Caco-2 (cell line): ENCODE results near the gene MRPS27. TPM values are rescaled to one million over a fixed set of nuclear protein-coding genes. Genes with fewer than 3 reads are reported as not detected.

ENCODE experiments used
- BruUV-seq: library from RNA; stranded (reverse); fragments of 400-500 nt; replicated peaks from 2 replicates; lab custom pipeline; 2021; lab: Mats Ljungman, UMichigan
- CTCF ChIA-PET: fragments of 300-600 bp; sonication (Branson Sonifier 250); formaldehyde crosslinking; loops from one replicate; lab custom pipeline; 2022; ENCODE audit warnings: antibody characterized with exemption; lab: Charles Lee
- POLR2A ChIA-PET: fragments of 300-600 bp; sonication (Branson Sonifier 250); formaldehyde crosslinking; loops from one replicate; lab custom pipeline; 2022; ENCODE audit warnings: antibody characterized with exemption; lab: Charles Lee
- DNase-seq, 2 experiments: peaks; one replicate each; pipeline versions ENCODE4 v3.0.0 to v3.0.0-alpha.2; 2020 to 2022
- H3K27me3 ChIP-seq: replicated peaks from 2 replicates; pipeline ENCODE4 v1.6.0; 2011; ENCODE audit warnings: low read length; ENCODE audit not compliant: control insufficient read depth, insufficient read depth
- H3K36me3 ChIP-seq: 2 replicates; pipeline ENCODE4 v1.5.1; 2011; ENCODE audit warnings: low read length; ENCODE audit not compliant: control insufficient read depth, insufficient read depth
- H3K4me1 ChIP-seq: fragments of 250-450 bp; sonication (Bioruptor Pico); 2 replicates; pipeline ENCODE4 v1.5.1; 2020; ENCODE audit warnings: mild to moderate bottlenecking
- H3K4me3 ChIP-seq: 2 replicates; pipeline ENCODE4 v1.5.1; 2011; ENCODE audit warnings: low read depth, mild to moderate bottlenecking, control low read depth, low read length
- H3K9me3 ChIP-seq: fragments of 250-450 bp; sonication (Bioruptor Pico); 2 replicates; pipeline ENCODE4 v1.5.1; 2020; ENCODE audit warnings: mild to moderate bottlenecking, moderate library complexity
- H3K27ac Mint-ChIP-seq: one replicate; pipeline ENCODE4 v1.8.0; 2022; ENCODE audit warnings: mixed read lengths; ENCODE audit not compliant: unreplicated experiment
- H3K27me3 Mint-ChIP-seq: one replicate; pipeline ENCODE4 v1.8.0; 2022; ENCODE audit warnings: mixed read lengths; ENCODE audit not compliant: insufficient read depth, unreplicated experiment
- H3K36me3 Mint-ChIP-seq: one replicate; pipeline ENCODE4 v1.8.0; 2022; ENCODE audit warnings: mild to moderate bottlenecking, mixed read lengths; ENCODE audit not compliant: insufficient read depth, unreplicated experiment
- H3K4me1 Mint-ChIP-seq: one replicate; pipeline ENCODE4 v1.8.0; 2022; ENCODE audit warnings: low read depth, mixed read lengths; ENCODE audit not compliant: unreplicated experiment
- H3K4me3 Mint-ChIP-seq: one replicate; pipeline ENCODE4 v1.8.0; 2022; ENCODE audit warnings: mild to moderate bottlenecking, moderate library complexity, mixed read lengths; ENCODE audit not compliant: unreplicated experiment
- H3K9me3 Mint-ChIP-seq: one replicate; pipeline ENCODE4 v1.8.0; 2022; ENCODE audit warnings: mixed read lengths; ENCODE audit not compliant: unreplicated experiment
- intact Hi-C: fragments of 100-400 bp; cut with micrococcal nuclease; formaldehyde crosslinking; loops from one replicate; pipeline ENCODE4 v1.10.0; 2022; ENCODE audit not compliant: unreplicated experiment
- total RNA-seq: library from RNA; stranded (reverse); gene quantifications from 2 replicates; pipeline ENCODE4 v1.2.3, GENCODE V29; 2022
- TF ChIP-seq, protein P1 (sequence below), 2 experiments: fragments of 200-600 bp in 1 of 2; IDR thresholded peaks; 1 replicate in 1 of 2; 2 replicates in 1 of 2; pipeline versions ENCODE4 v1.5.1 to v1.8.0; 2011 to 2022; ENCODE audit warnings: antibody characterized with exemption in 1 of 2, control low read depth in 1 of 2, inconsistent platforms in 1 of 2, low read depth in 1 of 2, low read length in 1 of 2, mild to moderate bottlenecking in 1 of 2, moderate library complexity in 1 of 2; ENCODE audit not compliant: insufficient read depth in 1 of 2, severe bottlenecking in 1 of 2, unreplicated experiment in 1 of 2

Gene MRPS27
- total RNA-seq, 1 experiment from 2014 or later: 71.1 TPM

DNA sequence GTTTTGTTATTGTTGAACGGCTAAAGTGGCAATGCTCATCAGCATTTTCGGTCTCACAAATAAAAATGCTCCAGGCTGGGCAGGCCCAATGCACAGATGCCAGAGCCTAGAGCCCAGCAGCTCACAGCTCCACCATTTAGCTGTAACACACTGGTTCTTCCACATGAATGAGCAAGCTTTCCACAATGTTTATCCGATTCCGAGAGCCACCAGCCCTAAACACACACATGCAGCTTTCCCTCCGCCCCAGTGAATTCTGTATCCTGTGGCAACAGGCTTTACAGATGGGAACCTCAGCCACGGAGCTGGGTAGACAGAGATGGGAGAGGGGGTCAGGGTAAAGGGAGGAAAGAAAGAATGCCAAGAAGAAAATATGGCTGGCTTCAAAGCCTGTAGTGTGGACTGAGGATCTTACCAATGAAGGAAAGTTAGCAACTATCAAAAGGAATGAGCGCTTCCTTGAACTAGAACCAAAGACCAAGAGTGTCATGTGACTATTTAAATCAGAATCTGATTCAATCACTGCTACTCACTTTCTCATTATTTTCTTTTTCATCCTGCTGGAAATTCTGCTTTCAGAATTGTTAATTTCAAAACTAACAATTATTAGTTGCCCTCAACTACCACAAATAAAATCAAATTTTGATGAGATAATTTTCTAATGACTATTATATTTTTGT is 77.1 kb downstream of the MRPS27 start:
- DNase-seq: no peak
- Mint-ChIP-seq H3K4me1 (peaks cover 11% of the 10 kb centered on the region), H3K27me3 (no peaks in the 10 kb centered on the region), H3K27ac (no peak overlapping the region), H3K36me3 (peaks cover 5% of the 10 kb centered on the region), H3K9me3 (no peaks in the 10 kb centered on the region), H3K4me3 (no peak overlapping the region)
- no peaks in the 10 kb centered on the region for H3K36me3 ChIP-seq
- H3K4me3 ChIP-seq: no peak overlapping the region
- no peaks in the 10 kb centered on the region for H3K4me1 ChIP-seq
- no TSS peak for BruUV-seq
- no peaks in the 10 kb centered on the region for H3K27me3 ChIP-seq
- no peaks in the 10 kb centered on the region for H3K9me3 ChIP-seq
- intact Hi-C loops: no loop called here
- ChIA-PET POLR2A (no interaction called here), CTCF (no interaction called here)
- TF ChIP-seq, protein P1, sequence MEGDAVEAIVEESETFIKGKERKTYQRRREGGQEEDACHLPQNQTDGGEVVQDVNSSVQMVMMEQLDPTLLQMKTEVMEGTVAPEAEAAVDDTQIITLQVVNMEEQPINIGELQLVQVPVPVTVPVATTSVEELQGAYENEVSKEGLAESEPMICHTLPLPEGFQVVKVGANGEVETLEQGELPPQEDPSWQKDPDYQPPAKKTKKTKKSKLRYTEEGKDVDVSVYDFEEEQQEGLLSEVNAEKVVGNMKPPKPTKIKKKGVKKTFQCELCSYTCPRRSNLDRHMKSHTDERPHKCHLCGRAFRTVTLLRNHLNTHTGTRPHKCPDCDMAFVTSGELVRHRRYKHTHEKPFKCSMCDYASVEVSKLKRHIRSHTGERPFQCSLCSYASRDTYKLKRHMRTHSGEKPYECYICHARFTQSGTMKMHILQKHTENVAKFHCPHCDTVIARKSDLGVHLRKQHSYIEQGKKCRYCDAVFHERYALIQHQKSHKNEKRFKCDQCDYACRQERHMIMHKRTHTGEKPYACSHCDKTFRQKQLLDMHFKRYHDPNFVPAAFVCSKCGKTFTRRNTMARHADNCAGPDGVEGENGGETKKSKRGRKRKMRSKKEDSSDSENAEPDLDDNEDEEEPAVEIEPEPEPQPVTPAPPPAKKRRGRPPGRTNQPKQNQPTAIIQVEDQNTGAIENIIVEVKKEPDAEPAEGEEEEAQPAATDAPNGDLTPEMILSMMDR (IDR thresholded peaks at IDR 0.05; ENCODE audit: insufficient read depth in 1 of 2, low read depth in 1 of 2, low read length in 1 of 2, severe bottlenecking in 1 of 2, unreplicated experiment in 1 of 2): no peak

- H3K27me3 Mint-ChIP-seq: no peaks in the 10 kb centered on the region
- no peak overlapping the region for H3K27ac Mint-ChIP-seq
- POLR2A ChIA-PET: no interaction called here
These were observed 78.6 kb downstream of the MRPS27 start for GRCh38 chr5:72241346-72242003.

DNA sequence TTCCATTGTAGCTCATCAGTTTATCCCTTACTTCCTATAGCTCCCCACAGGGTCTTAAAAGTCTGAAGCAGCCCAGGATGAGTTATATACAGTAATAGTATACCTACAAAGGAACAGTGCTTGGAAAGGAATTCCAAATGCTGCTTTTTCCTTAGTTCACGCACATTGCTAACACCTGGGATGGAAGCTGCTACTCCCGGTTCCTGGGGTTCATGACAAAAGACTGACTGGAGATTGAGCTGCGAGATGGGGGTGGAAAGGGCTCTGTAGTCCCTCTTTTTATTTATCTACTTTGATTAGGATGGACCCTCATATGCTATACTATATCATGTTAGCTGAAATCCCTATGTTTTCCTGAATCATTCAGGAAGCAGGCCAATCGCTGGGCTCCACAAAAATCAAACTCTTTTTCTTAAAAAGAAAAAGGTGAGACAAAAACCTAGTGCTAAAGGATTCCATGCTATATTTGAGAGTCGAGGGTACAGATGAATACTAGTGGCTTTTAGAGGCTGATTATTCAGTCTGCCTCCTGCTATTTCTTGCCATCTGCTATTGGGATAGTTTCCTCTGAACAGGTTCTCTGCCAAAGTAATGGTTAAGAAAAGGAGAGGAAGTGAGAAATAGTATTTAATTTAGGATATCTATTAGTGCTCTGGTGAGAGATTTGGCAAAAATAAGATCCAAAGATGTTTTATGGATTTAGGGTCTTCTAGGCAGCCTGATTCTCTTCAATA is 81.2 kb downstream of the MRPS27 start:
- CTCF ChIA-PET: no interaction called here
- POLR2A ChIA-PET: no interaction called here

More at GRCh38 chr5:72241346-72242003, 78.6 kb downstream of the MRPS27 start:
- H3K27me3 ChIP-seq: no peaks in the 10 kb centered on the region
- no peaks in the 10 kb centered on the region for H3K9me3 ChIP-seq
- Mint-ChIP-seq H3K4me3 (no peak overlapping the region), H3K4me1 (peaks cover 11% of the 10 kb centered on the region), H3K9me3 (no peaks in the 10 kb centered on the region), H3K36me3 (peaks cover 10% of the 10 kb centered on the region)
- no peaks in the 10 kb centered on the region; the same call in none of the 2 replicates for H3K36me3 ChIP-seq
- BruUV-seq: no TSS peak
- H3K4me1 ChIP-seq: no peaks in the 10 kb centered on the region
- TF ChIP-seq, protein P1 (IDR thresholded peaks at IDR 0.05; ENCODE audit: insufficient read depth in 1 of 2, low read depth in 1 of 2, low read length in 1 of 2, severe bottlenecking in 1 of 2, unreplicated experiment in 1 of 2): no peak
- CTCF ChIA-PET: interaction anchor here (0.6 kb wide), 1 partner anchor 92 kb away, joined by 3 read pairs; no protein-coding TSS in a partner anchor
- H3K4me3 ChIP-seq: no peak overlapping the region
- no peak for DNase-seq
- intact Hi-C loops: no loop called here

More for the DNA sequence above, 81.2 kb downstream of the MRPS27 start:
- DNase-seq: no peak
- intact Hi-C loops: no loop called here
- Histone ChIP-seq H3K4me1 (no peaks in the 10 kb centered on the region), H3K36me3 (no peaks in the 10 kb centered on the region; the same call in none of the 2 replicates), H3K27me3 (no peaks in the 10 kb centered on the region), H3K9me3 (no peaks in the 10 kb centered on the region), H3K4me3 (no peak overlapping the region)
- Mint-ChIP-seq H3K27ac (no peak overlapping the region), H3K4me1 (no peaks in the 10 kb centered on the region), H3K36me3 (peaks cover 7% of the 10 kb centered on the region), H3K27me3 (no peaks in the 10 kb centered on the region), H3K4me3 (no peak overlapping the region), H3K9me3 (no peaks in the 10 kb centered on the region)
- no TSS peak for BruUV-seq
- TF ChIP-seq, protein P1 (IDR thresholded peaks at IDR 0.05; ENCODE audit: insufficient read depth in 1 of 2, low read depth in 1 of 2, low read length in 1 of 2, severe bottlenecking in 1 of 2, unreplicated experiment in 1 of 2): no peak
